SK-N-MC (cell line): ENCODE measurements around the gene STX8.

Experiments
- EZH2 ChIP-seq: fragments of 200-600 bp; sonication (generic); IDR thresholded peaks from one replicate; pipeline ENCODE4 v1.6.1; 2017; ENCODE audit warnings: antibody characterized with exemption
- POLR2AphosphoS5 ChIP-seq: IDR thresholded peaks from 2 replicates; pipeline ENCODE4 v1.6.1; 2012; ENCODE audit warnings: mild to moderate bottlenecking, low read depth, low read length, borderline replicate concordance

GRCh38 chr17:9532715-9533114 is 42.9 kb downstream of the STX8 start:
- no peak for TF ChIP-seq EZH2
- no peak for TF ChIP-seq POLR2AphosphoS5
